Gastrocnemius medialis (tissue), 4 donors: ENCODE measurements around the gene KIN. TPM values are rescaled to one million over a fixed set of nuclear protein-coding genes. Genes with fewer than 3 reads are reported as not detected.

ENCODE experiments used
- ATAC-seq, 2 donors: fragments of 150-250 bp; one replicate each; pipeline ENCODE4 v1.9.1; 2016
- DNase-seq, 2 donors: peaks; one replicate each; pipeline ENCODE4 v3.0.0-alpha.2; 2019
- H3K27ac ChIP-seq, 4 donors: fragments of 200-600 bp; sonication (generic); 1 replicate in 1 of 4; 2 replicates in 3 of 4; pipeline ENCODE4 v1.5.1; 2016 to 2018; ENCODE audit warnings: mild to moderate bottlenecking in 2 of 4, moderate library complexity in 1 of 4
- H3K27me3 ChIP-seq, 3 donors: fragments of 200-600 bp; sonication (generic) in 2 of 3; 1 replicate in 1 of 3; 2 replicates in 2 of 3; pipeline versions ENCODE4 v1.5.1 to v1.6.0; 2016 to 2019; ENCODE audit warnings: mild to moderate bottlenecking in 1 of 3, moderate library complexity in 1 of 3
- H3K36me3 ChIP-seq, 2 donors: fragments of 200-600 bp; sonication (generic) in 1 of 2; one replicate each; pipeline ENCODE4 v1.5.1; 2017 to 2018
- H3K4me1 ChIP-seq, 2 donors: fragments of 200-600 bp; sonication (generic) in 1 of 2; one replicate each; pipeline ENCODE4 v1.5.1; 2016 to 2017; ENCODE audit warnings: mild to moderate bottlenecking in 2 of 2
- H3K4me3 ChIP-seq, 4 donors: fragments of 200-600 bp; sonication (generic) in 3 of 4; 1 replicate in 1 of 4; 2 replicates in 3 of 4; pipeline ENCODE4 v1.5.1; 2016 to 2019; ENCODE audit warnings: mild to moderate bottlenecking in 2 of 4
- H3K9me3 ChIP-seq, 3 donors: fragments of 200-600 bp; sonication (generic) in 2 of 3; 1 replicate in 1 of 3; 2 replicates in 2 of 3; pipeline ENCODE4 v1.5.1; 2016 to 2019
- CTCF ChIP-seq, 5 experiments: fragments of 450-650 bp in 3 of 5; fragments of 200-600 bp in 2 of 5; sonication (generic) in 2 of 5; IDR thresholded peaks in 4 of 5; conservative IDR thresholded peaks in 1 of 5; 1 replicate in 4 of 5; 2 replicates in 1 of 5; pipeline ENCODE4 v1.5.1; 2016 to 2019; ENCODE audit warnings: antibody characterized with exemption in 5 of 5, mild to moderate bottlenecking in 3 of 5, moderate library complexity in 3 of 5
- POLR2A ChIP-seq, 2 donors: fragments of 450-650 bp; IDR thresholded peaks; one replicate each; pipeline ENCODE4 v1.6.1; 2017; ENCODE audit warnings: antibody characterized with exemption in 2 of 2, mild to moderate bottlenecking in 2 of 2, moderate library complexity in 2 of 2
- in situ Hi-C, 4 donors: fragments of 200-750 bp; cut with MboI; loops; one replicate each; pipeline versions ENCODE4 v1.15.0 to v1.8.0; 2017; ENCODE audit warnings: low sequenced_read_pairs in 4 of 4
- intact Hi-C: fragments of 100-400 bp; cut with DNase I; formaldehyde crosslinking; loops from one replicate; pipeline ENCODE4 v1.15.1; 2023; ENCODE audit warnings: low total_unique reads
- total RNA-seq, 4 donors: library from RNA; depleted of rRNA; stranded (reverse); fragments of >200 nt; gene quantifications; one replicate each; pipeline versions ENCODE4 v1.1.0 to v1.2.3, GENCODE V29; 2016

KIN gene
- total RNA-seq, 4 donors from 2014 or later, result 1.7 to 11.4 (median 8.7) TPM

DNA sequence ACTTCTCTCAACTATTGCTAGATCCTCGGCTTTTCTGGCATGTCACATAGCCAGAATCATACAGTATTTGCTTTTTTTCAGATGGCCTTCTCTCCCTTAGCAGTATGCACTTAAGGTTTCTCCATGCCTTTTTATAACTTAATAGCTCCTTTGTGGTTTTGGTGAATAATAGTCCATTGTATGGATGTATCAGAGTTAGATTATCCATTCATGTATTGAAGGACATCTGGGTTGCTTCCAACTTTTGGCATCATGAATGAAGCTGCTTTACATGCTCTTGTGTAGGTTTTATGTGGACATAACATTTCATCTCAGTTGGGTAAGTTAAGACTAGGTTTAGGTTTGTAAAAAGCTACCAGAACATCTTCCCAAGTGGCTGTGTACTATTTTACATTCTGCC lies 4.7 kb upstream of the KIN start:
- Histone ChIP-seq H3K27ac (peak overlapping the region in 1 of 4 donors; percentile 93), H3K9me3 (no peaks in the 10 kb centered on the region), H3K36me3 (peaks cover 0 to 7% of the 10 kb centered on the region in 2 donors), H3K27me3 (no peaks in the 10 kb centered on the region), H3K4me3 (no peak overlapping the region), H3K4me1 (peaks cover 78 to 82% of the 10 kb centered on the region in 2 donors)
- intact Hi-C loops, result no loop called here
- no peak for TF ChIP-seq CTCF (IDR thresholded peaks at IDR 0.05 in 4 of 5, conservative IDR thresholded peaks at IDR 0.05 in 1 of 5)
- no peak for TF ChIP-seq POLR2A (IDR thresholded peaks at IDR 0.05)
- in situ Hi-C loops, result no loop called here
- no peak for DNase-seq
- ATAC-seq, result no peak

GRCh38 chr10:7789390-7789789 lies 1.6 kb upstream of the KIN start:
- DNase-seq (peak in 1 of 2 donors; percentile 21), ATAC-seq (no peak)
- intact Hi-C loops (no loop called here), in situ Hi-C loops (no loop called here)
- peaks cover 62 to 64% of the 10 kb centered on the region in 2 donors for H3K4me1 ChIP-seq
- peak overlapping the region; percentile 85 to 97 (median 94) for H3K27ac ChIP-seq
- H3K36me3 ChIP-seq, result no peaks in the 10 kb centered on the region
- H3K9me3 ChIP-seq, result no peaks in the 10 kb centered on the region
- H3K27me3 ChIP-seq, result no peaks in the 10 kb centered on the region
- H3K4me3 ChIP-seq, result peak overlapping the region; percentile 86 to 94 (median 92)
- TF ChIP-seq POLR2A (IDR thresholded peaks at IDR 0.05) (no peak), CTCF (IDR thresholded peaks at IDR 0.05 in 4 of 5, conservative IDR thresholded peaks at IDR 0.05 in 1 of 5) (no peak)

DNA sequence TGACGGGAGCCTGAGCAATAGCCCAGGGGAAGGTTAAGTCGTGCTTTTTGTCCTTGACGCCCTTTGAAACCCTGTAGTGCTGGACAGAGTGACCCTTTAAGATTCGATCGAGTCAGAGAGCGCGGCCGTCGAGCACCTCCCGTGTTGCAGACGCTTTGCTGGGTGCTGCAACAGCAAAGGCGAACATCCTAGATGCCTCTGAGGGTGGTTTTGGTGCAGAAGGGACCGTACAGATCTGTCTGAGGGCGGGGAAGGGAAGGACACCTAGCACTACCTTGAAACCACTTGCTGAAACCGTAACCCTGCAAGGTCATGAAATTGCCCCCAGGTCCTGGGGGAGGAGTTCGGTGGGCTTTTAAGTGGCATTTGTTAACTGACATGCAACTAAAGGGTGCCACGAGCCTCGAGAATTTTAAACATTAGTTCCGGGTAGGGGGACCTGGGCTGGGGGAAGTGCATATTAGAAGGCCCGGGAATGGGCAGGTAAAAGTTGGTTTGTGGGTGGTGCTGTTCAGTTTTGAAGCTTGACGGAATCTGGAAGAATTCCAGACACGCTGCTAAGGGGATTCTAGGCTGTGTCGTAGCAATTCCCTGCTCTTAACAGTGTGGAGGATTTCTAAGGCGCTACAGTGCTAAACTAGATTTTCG lies 970 bp upstream of the KIN start:
- Histone ChIP-seq H3K27ac (peak overlapping the region; percentile 85 to 97 (median 94)), H3K4me3 (peak overlapping the region; percentile 86 to 94 (median 92)), H3K36me3 (no peaks in the 10 kb centered on the region), H3K27me3 (no peaks in the 10 kb centered on the region), H3K9me3 (no peaks in the 10 kb centered on the region), H3K4me1 (peaks cover 56 to 58% of the 10 kb centered on the region in 2 donors)
- in situ Hi-C loops (no loop called here), intact Hi-C loops (loop anchor here (1.0 kb wide), 1 partner anchor 30 kb away; the partner anchor contains the start of gene TAF3)
- DNase-seq (no peak), ATAC-seq (peak in 1 of 2 donors; percentile 28)
- TF ChIP-seq POLR2A (IDR thresholded peaks at IDR 0.05) (no peak), CTCF (IDR thresholded peaks at IDR 0.05 in 4 of 5, conservative IDR thresholded peaks at IDR 0.05 in 1 of 5) (no peak)

- no peak for DNase-seq
- Histone ChIP-seq H3K4me1 (peaks cover 43 to 45% of the 10 kb centered on the region in 2 donors), H3K27me3 (no peaks in the 10 kb centered on the region), H3K4me3 (peak overlapping the region; percentile 86 to 94 (median 92)), H3K36me3 (no peaks in the 10 kb centered on the region), H3K9me3 (no peaks in the 10 kb centered on the region), H3K27ac (peak overlapping the region; percentile 85 to 97 (median 94))
- TF ChIP-seq POLR2A (IDR thresholded peaks at IDR 0.05) (no peak), CTCF (IDR thresholded peaks at IDR 0.05 in 4 of 5, conservative IDR thresholded peaks at IDR 0.05 in 1 of 5) (no peak)
- in situ Hi-C loops, result no loop called here
- intact Hi-C loops, result no loop called here
- ATAC-seq, result peak; percentile 13 to 26
These were observed 490 bp downstream of the KIN start for GRCh38 chr10:7787150-7787856.
